WTC11 (cell line): ENCODE data around the gene NDUFA11.

Experiments used
- ARID4B ChIP-seq: sonication (generic); formaldehyde crosslinking; IDR thresholded peaks from 2 replicates; pipeline ENCODE4 v1.8.0; 2023; ENCODE audit warnings: missing genetic modification reagents, mild to moderate bottlenecking, borderline replicate concordance
- ATF2 ChIP-seq: sonication (generic); formaldehyde crosslinking; IDR thresholded peaks from 2 replicates; pipeline ENCODE4 v1.8.1; 2022; ENCODE audit warnings: low read depth, missing genetic modification reagents, borderline replicate concordance
- ATF3 ChIP-seq: sonication (generic); formaldehyde crosslinking; conservative IDR thresholded peaks from 2 replicates; pipeline ENCODE4 v1.8.1; 2022; ENCODE audit warnings: mild to moderate bottlenecking, missing genetic modification reagents
- CTCF ChIP-seq: fragments of 200-600 bp; IDR thresholded peaks from 2 replicates; pipeline ENCODE4 v1.8.0; 2022; ENCODE audit warnings: antibody characterized with exemption
- E2F1 ChIP-seq: sonication (generic); formaldehyde crosslinking; IDR thresholded peaks from 2 replicates; pipeline ENCODE4 v1.8.0; 2022; ENCODE audit warnings: mild to moderate bottlenecking, missing genetic modification reagents
- RELA ChIP-seq: sonication (generic); formaldehyde crosslinking; IDR thresholded peaks from 2 replicates; pipeline ENCODE4 v1.8.1; 2022; ENCODE audit warnings: missing genetic modification reagents, mild to moderate bottlenecking, borderline replicate concordance
- STAT6 ChIP-seq: sonication (generic); formaldehyde crosslinking; conservative IDR thresholded peaks from 2 replicates; pipeline ENCODE4 v1.8.1; 2023; ENCODE audit warnings: mild to moderate bottlenecking, low read depth, missing genetic modification reagents, moderate library complexity
- USF2 ChIP-seq: sonication (generic); formaldehyde crosslinking; IDR thresholded peaks from 2 replicates; pipeline ENCODE4 v1.8.1; 2023; ENCODE audit warnings: mild to moderate bottlenecking, missing genetic modification reagents, moderate library complexity
- ZNF263 ChIP-seq: sonication (generic); formaldehyde crosslinking; IDR thresholded peaks from 2 replicates; pipeline ENCODE4 v1.8.1; 2022; ENCODE audit warnings: low read depth, mild to moderate bottlenecking, moderate library complexity, missing genetic modification reagents
- ZNF396 ChIP-seq: fragments of 250-450 bp; sonication (Bioruptor Pico); IDR thresholded peaks from 2 replicates; pipeline ENCODE4 v1.8.0; 2021; ENCODE audit warnings: mild to moderate bottlenecking, moderate library complexity, borderline replicate concordance
- ZNF512 ChIP-seq: sonication (generic); formaldehyde crosslinking; IDR thresholded peaks from 2 replicates; pipeline ENCODE4 v1.8.1; 2022; ENCODE audit warnings: missing genetic modification reagents, borderline replicate concordance

- TF ChIP-seq ZNF396 (CRISPR knock-in tag) (no peak), CTCF (no peak), ATF2 (CRISPR knock-in tag) (no peak), USF2 (CRISPR knock-in tag) (no peak), ARID4B (CRISPR knock-in tag) (no peak), E2F1 (no peak), STAT6 (no peak), ZNF263 (CRISPR knock-in tag) (no peak), ATF3 (CRISPR knock-in tag) (no peak), RELA (no peak), ZNF512 (no peak)
Observed at GRCh38 chr19:5899728-5900526, 3.7 kb downstream of the NDUFA11 start.
